Inflammatory macrophage treated with lipopolysaccharide for 1 hour (primary cell): ENCODE measurements around the gene KCNIP3.

Source experiments
- DNase-seq, 2 donors: peaks; one replicate each; pipeline ENCODE4 v3.0.0-alpha.2; 2020 to 2022

The KCNIP3 gene

DNA sequence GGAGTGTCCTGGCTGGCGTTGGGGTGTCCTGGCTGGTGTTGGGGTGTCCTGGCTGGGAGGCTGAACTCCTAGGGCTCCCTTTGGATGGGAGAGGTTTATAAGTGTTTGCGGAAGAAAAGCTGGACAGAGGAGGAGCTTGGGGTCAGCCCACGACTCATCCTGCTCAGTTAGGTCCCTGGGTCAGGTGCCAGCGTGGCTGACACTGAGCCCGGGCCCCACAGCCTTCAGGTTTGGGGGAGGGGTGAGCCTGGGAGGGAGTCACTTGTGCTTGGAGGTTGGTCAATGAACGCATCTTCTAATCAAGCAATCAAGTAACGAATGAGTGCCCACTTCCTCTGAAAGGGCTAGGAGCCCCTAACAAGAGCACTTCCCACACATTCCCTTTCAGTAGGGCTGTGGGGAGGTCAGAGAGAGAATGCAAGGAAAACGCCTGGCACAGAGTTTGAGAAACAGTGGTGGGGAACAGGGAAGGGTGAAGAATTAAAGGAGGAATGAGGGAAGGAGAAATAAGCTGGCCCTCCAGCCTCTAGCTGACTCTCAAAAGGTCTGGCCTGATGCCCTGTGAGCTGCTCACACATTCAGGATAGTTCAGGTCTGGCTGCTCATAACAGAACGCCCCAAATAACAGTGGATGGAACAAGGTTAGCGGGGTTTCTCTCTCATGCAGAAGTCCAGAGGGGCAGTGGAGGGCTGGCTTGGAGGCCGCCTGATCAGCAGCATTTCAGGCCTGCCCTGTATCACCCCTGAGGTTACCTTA is 670 bp downstream of the KCNIP3 start:
- no peak for DNase-seq

DNA sequence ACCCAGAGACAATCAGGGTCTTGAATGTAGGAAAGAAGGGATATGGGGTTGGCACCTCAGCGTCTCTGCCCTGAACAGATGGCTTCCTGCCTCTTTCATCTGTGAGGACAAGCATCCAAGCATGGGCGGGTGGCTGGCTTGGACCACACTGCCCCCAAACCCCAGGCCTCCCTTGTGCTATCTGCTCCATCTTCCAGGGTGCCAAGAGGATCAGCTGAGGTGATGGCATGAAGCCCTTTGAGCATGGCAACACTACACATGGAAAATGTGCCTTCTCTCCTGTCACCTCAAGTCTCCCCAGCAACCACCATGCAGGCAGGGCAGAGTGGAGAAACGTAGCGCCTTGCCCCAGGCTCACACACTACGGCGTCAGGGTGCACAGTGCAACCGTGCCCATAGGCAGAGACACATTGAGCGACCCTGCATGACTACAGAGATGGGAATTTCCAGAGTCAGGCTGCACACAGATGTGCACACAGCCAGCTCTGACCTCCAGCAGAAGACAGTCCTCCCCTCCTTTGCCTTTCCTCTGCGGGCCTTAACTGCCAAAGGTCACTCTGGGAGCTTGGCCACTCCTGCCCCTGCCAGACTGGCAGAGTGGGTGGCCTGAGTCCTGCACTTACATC is 1.5 kb downstream of the KCNIP3 start:
- DNase-seq: no peak

DNA sequence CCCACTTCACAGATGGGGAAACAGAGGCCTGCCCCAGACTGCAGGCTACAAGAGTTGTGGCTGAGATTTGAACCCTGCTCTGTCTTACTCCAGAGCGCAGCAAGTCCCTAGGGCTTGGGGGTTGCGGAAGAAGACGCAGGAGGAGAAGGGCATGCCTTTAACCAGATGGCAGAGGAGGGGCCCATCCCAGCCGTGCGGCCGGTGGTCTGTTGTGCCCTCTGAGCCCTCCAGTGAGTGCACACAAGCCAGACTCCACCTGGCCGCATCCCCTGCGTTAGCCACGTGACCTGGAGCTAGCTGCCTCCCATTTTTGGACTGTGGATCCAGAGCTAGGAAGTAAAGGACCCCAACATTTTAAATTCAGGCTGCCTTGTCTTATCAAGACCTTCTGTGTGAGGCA is 2.8 kb downstream of the KCNIP3 start:
- DNase-seq: no peak

DNA sequence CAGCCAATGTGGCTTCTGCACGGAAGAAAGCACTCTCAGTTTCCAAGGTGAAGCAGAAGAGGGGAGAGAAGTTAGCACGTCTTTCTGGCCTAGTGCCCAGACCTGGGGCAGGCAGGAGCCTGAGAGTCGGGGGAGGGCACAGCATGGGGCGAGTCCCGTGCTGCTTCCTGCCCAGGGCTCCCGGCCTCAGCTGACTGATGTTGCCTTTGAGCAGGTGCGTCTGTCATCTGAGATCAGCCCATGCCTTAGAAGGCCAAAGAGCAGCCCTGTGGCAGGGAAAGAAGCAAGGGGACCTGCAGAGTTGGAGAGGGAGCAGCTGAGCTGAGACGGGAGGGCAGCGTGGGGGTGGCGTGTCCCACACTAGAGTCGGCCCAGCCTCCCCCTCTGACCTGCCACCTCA is 3.3 kb downstream of the KCNIP3 start:
- DNase-seq: no peak

DNA sequence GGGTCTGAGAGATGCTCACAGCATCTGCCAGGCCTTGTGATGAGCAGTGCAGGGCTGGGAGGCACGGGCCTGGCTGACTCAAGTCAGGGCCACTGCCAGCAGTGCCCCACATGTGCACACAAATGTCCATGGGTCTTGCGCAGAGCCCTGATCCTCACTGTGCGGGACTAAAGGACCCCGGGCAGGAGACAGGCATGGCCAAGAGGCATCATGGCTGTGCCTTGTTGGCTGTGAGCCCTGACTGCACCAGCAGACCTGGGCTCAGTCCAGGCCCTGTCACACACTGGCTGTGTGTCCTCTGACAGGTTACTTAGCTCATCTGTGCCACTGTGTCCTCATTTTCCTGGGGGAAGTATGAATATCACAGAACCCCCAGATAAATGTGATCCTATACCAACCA is 4.0 kb downstream of the KCNIP3 start:
- DNase-seq: no peak

DNA sequence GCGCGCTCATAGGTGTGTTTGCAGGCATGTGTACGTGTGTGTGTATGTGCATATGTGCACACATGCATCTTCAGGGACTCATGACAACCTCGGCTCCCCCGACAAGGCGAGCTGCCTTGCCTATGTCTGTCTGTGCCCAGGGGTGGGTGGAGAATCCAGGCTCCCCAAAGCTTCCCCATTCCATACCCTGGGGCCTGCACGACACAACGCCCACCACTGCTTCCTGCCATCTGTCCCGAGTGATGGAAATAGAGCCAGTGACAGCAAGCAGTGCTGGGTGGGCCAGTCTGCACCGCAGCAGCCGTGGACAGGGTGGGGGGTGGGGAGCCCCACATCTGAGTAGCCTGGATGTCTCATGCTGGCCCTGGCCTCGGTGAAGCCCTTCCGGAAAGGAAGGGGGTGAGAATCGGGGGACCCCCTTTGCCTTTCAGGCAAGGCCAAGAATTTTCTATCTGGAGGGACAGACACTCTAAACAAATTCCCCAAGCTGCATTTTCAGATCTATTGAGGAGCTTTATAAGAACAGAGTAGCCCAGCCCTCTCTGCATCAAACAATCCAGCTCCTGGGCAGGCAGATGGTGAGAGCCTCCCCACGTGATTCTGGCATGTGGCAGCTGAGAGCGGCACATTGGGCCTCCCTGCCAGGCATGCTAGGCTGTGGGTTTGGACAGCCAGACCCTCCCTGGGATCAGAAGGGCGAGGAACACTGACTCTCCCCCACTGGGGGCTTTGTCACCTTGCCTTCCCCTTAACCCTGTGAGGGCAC is 4.9 kb downstream of the KCNIP3 start:
- peak; percentile 50 to 63 for DNase-seq

DNA sequence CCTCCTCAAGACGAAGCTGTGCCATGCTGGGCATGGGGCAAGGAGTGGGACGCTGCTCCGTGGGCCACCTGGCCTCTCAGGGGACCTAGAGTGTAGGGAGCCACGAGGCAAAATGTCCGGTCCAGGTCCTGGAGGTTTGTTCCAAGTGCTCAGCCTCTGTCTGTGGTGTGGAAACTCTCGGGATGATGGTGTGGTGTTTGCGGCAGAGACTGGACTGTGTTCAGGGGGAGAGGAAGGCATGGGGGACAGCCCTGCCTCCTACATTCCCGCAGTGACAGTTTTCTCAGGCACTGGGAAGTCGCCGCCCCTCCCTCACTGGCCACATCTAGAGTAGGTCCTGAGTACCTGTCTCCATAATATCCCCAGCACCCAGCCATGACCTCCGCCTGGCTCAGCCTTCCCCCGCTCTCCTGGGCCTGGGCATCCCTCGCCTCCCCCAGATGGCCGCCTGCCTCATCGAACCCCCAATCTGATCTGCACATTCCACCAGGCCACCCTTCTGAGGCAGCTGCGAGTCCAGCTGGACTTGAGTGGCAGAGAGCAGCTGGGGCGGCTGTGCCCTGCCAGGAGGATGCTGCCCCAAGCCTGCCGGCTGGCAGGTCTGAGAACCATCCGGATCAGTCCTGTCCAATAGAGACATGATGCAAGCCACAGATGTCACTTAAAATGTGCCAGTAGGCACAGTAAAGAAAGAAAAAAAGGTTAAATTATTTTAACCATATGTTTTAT is 6.2 kb downstream of the KCNIP3 start:
- DNase-seq: no peak

DNA sequence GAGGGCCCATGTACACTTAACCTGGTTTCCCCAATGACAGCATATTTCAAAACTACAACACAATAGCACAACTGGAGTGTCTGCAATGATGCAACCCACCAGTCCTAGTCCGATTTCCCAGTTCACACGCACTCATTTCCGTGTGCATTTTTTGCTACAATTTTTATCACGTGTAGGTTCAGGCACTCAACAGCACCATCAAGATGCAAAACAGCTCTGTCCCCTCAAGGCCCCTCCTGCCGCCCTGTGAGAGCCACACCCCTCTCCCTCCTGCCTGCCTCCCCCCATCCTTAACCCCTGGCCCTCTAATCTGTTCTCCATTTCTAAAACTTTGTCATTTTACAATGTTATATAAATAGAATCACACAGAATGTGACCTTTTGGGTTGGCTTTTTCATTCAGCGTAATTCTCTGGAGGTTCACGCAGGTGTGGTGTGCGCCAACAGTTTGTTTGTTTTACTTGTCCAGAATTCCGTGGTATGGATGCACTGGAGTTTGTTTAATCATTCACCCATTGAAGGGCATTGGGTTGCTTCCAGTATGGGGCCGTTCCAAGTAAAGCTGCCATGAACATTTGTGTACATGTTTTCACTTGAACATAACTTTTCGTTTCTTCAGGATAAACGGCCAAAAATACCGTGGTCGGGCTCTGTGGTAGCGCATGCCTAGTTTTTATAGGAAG is 8.4 kb downstream of the KCNIP3 start:
- no peak for DNase-seq

DNA sequence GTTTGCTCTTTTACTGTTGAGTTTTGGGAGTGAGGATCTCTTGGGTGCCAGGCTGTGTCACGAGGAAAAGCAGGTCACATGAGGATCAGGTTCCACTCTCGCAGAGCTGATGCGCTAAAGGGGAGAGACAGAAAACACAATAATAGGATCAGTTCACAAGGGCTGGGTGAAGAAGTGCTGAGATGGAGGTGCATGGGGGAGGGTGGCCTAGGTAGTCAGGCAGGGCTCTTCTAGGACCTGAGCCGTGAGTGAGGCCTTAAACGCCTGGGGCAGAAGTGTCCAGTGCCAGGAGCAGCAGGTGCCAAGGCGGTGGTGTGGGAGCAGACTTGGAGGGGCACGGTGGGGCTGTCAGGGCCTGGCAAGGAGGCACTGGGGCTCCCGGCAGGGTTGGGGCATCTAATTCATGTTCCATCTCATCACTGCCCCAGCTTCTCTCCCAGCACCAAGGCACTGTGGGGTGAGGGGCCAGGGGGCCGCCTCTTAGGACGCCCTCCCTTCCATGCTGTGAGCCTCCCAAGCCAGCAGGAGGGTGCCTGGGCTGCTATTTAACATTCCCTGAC is 9.3 kb downstream of the KCNIP3 start:
- DNase-seq: no peak

DNA sequence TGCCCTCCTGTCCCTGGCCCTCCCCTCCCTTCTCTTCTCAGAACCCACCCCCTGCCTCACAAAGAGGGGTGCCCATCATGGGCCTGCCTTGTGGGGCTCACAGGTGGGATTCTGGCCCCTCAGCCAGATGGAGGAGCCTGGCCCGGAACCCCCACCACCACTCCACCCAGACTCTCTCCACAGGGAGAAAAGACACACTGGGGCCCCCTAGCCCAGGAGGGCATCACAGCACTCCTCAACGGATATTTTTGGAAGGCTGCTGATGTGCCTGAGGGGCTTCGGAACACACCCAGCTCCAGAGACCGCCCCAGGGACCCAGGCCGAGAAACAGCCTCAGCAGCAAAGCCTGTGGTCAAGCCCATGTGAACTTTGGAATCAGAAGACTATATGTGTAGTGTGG is 9.9 kb downstream of the KCNIP3 start:
- DNase-seq: no peak

DNA sequence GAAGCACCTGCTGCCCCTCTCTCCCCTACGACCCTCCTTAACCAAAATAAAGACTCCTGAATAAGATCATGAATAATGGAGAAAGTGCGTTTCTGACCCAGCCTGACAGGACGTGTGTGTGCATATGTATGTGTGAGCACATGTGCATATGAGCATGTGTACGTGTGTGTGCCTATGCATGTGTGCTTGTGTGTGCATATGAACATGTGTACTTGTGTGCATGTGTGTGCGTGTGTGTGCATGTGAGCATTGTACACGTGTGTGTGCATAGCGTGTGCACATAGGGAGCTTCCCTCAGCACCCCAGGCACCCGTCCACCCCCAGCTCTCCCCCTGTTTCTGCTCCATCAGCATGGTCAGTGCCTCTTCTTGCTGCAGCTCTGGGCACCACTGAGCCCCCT is 10.7 kb downstream of the KCNIP3 start:
- DNase-seq: no peak

DNA sequence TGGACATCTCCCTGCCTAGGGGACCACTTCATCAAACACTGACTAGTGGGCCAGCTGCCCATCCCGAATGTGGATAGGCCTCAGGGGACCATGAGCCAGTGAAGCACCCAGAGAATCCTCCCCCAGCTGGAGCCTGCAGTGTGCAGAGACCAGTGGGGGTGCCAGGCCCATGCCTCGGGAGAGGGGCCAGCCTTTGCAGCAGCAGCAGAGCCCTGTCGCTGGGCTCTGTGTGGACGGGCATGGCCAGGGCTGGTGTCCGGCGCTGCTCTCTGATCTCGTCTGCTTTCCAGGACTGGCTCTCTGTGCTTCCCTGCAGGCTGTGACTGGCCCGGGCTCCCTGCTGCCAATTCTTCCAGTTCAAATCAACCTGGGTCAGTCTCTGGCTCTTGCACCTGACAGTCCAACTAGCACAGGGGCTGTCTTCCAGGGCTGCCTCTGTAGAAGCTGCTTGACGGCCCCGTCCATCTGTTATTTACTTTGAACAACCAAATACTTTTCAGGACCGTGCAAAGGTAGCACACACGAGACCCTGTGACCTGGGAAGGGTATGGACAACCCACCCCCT is 11.4 kb downstream of the KCNIP3 start:
- no peak for DNase-seq

DNA sequence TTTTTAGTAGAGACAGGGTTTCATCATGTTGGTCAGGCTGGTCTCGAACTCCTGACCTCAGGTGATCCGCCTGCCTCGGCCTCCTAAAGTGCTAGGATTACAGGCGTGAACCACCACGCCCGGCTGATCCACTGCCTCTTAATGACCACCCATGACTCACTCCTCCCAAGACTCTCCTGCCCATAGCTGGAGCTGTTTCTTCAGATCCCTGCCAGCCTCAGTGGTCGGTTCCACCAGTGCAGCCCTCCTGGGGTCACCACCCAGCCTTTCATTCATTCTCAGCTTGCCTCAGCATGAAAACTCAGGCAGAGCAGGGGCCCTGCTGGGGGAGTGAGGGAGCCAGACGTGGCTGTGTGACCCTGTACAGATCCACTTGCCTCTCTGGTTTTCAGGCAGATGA is 12.5 kb downstream of the KCNIP3 start:
- DNase-seq: no peak

DNA sequence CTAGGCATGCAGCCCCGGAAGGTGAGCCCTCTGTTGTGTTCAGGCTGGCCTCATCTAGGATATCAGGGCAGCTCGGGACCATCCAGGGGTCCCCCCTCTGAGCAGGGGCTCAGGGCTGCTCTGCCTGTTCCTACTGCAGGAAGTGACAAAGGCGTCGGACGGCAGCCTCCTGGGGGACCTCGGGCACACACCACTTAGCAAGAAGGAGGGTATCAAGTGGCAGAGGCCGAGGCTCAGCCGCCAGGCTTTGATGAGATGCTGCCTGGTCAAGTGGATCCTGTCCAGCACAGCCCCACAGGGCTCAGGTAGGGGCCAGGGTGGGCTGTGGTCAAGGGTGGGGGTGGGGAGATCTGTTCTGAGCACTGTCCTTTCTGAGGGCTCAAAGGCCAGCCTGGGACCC is 13.1 kb downstream of the KCNIP3 start:
- DNase-seq: no peak

DNA sequence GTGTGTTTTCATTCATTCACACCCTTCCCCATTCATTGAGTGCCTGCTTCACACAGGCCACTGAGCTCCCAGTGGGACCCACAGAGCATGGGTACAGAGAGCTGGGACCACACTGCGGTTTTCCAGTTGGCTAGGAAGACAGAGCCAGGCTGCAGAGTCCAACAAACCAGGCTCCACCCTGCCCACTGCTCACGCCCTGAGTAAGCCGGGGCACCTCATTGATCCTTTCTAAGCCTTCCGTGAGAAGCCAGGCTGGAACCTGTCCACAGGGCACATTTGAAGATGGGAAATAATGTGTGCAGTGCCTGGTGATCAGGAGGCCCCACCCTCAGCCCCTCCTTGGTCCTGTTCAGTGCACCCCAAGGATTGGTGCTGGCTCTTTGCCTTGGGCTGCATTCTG is 13.5 kb downstream of the KCNIP3 start:
- DNase-seq: no peak

DNA sequence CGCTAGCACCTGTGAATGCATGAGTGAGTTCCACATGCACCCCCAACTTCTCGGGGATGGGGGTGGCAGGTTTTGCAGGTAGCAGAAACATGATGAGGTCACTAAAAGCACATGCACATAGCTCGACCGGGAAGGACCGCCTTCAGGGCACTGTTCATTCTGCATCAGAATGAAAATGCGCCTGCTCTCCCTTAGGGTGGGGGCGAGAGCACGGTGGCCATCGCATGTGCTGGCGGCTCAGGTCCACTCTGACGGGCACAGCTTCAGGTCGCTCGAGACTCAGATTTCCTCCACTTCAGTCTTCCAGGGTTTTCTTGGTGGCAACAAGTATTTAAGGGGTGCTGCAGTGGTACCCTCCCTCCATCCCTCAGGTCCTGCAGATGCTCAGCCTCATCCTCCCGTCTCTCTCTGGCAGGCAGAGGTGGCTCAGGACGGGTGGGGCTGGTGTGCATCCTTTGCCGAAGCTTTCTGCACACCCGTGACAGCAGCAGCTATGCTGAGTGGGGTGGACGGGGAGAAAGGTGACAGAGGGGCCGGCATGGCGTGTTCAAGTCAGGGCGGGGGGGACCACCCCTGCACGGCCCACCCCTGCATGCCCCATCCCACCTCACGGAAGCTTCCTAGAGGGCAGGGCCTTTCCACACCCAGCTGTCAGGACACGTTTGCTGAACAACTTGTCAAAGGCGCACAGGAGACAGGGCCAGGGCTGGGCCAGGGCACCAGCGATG is 14.8 kb downstream of the KCNIP3 start:
- DNase-seq: no peak

DNA sequence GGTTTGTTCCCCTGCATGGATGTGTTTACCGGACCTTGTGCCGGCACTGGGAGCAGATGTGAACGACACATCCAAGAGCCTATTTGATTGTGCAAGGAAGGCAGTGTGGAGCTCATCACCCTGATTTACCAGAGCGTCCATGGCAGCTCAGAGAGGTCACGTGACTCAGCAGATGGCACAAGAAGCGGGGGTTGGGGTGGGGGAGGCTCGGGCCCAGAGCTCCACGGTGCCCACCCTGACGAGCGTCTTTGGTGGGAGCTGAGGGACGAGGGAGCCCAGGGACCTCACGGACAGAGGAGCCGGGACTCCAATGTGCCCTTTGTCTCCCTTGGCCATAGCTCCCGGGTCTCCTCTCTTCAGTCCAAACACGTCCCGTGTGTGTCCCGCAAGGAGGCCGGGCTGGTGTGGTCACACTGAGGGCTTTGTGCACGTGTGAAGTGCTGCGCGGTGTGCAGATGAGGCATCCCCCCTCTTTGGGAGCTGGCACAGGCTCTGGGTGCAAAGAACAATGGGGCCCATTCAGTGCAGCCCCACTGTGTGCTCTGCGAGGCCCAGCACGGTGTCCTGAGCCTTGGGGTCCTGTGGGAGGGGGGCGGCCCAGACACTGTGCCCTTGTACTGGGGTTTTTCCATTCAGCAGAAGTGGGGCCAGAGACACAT is 15.5 kb downstream of the KCNIP3 start:
- no peak for DNase-seq

DNA sequence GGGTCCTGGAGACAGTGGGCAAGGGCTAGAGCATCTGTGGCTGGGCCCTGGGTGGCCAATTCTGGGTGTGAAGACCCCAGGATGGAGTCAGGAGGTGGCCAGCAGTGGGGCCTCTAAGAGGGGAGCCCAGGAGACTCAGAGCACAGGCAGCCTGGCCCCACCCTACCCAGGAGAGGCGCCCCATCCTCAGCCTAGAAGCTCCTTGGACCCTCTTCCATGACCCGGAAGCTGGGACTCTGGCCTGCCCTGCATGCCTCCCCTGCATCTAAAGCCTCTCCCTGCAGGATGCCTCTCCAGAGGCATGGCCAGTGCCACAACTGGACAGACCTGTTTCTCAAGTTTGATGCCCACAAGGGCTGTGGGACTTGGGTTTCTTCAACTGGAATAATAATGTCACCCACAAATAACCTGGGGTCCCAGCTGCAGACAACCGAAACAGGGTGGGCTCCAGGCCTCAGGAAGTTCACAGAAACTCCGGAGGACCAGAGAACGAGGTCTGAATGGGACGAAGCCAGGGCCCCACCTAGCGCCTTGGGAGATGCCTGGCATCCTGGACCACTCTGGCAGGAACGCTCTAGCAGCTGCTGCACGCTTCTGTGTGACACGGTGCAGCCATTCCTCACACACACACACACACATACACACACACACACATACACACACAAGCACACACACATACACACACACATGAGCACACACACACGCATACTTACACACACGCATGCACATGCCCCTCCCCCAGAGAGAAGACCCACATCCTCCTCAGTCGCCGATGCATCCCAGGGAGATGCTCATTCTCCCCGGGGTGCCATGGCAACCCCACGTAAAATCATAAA is 16.4 kb downstream of the KCNIP3 start:
- no peak for DNase-seq

DNA sequence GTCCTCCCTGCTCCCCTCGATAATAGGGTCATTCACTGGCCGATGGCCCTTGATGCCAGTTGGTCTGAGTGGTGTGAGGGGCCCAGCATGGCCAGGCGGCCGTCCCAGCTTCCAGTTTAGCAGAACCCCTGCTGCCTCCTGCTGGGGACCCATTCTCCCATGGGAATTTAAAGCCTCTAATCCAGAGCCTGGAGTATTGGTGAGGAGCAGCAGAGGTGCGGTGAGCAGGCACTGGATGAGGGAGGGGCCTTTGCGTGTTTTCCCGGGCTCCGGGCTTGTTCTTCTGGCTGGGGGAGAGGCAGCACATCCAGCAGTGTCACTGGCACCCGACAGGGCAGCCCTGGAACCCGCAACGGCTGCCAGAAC is 17.4 kb downstream of the KCNIP3 start:
- no peak for DNase-seq
